ENCODE measurements around the gene NTN3.
A peak's percentile ranks its signal among the peaks of the same experiment; 100 is the strongest.

DNA sequence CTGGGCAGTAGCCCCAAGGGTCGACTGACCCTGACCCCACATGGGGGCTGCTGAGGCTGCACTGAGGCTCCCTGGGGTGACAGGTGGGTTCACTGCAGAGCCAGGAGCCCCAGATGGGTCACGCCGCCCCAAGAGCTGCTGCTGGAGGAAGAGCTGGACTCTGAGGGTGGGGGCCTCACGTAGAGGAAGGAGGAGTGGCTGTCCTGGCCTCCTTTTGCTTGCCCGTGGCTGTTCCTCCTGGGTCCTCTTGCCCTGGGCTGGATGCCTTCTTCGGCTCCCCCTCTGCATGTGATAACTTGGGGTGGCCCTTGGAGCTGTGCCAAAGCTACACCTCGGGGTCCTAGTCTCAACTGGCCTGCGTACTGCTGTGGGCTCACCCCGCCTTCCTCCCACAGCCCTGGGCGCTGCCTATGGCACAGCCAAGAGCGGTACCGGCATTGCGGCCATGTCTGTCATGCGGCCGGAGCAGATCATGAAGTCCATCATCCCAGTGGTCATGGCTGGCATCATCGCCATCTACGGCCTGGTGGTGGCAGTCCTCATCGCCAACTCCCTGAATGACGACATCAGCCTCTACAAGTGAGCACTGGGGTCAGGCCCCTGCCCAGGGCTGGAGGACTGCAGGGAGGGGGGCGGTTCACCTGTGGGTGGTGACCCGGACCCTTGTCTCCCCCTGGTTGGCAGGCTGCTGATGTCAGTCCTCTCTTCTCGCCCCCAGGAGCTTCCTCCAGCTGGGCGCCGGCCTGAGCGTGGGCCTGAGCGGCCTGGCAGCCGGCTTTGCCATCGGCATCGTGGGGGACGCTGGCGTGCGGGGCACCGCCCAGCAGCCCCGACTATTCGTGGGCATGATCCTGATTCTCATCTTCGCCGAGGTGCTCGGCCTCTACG is 48.0 kb downstream of the NTN3 start:
- TF ChIP-seq POLR2A (IDR thresholded peaks at IDR 0.05), result no peak
- TF ChIP-seq, protein P1, sequence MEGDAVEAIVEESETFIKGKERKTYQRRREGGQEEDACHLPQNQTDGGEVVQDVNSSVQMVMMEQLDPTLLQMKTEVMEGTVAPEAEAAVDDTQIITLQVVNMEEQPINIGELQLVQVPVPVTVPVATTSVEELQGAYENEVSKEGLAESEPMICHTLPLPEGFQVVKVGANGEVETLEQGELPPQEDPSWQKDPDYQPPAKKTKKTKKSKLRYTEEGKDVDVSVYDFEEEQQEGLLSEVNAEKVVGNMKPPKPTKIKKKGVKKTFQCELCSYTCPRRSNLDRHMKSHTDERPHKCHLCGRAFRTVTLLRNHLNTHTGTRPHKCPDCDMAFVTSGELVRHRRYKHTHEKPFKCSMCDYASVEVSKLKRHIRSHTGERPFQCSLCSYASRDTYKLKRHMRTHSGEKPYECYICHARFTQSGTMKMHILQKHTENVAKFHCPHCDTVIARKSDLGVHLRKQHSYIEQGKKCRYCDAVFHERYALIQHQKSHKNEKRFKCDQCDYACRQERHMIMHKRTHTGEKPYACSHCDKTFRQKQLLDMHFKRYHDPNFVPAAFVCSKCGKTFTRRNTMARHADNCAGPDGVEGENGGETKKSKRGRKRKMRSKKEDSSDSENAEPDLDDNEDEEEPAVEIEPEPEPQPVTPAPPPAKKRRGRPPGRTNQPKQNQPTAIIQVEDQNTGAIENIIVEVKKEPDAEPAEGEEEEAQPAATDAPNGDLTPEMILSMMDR (IDR thresholded peaks at IDR 0.05), result peak in 1 of 6 experiments; percentile 11
